ENCODE results near the gene GLO1. TPM values are rescaled to one million over a fixed set of nuclear protein-coding genes. Genes with fewer than 3 reads are reported as not detected.

Gene GLO1
- total and polyA plus RNA-seq, 8 donors = 4.3 to 132 (median 49.7) TPM

GRCh38 chr6:38656896-38657295 lies 46.0 kb downstream of the GLO1 start:
- WGBS, 5 donors = 88 to 100% (median 98%) methylated on average over 1 of the region's 1 CpG
- no peak for DNase-seq

GRCh38 chr6:38654263-38654662 lies 48.7 kb downstream of the GLO1 start:
- no peak for DNase-seq
- intact Hi-C loops (cut with DNase I; ENCODE audit: low total_unique reads) = no loop called here
- TF ChIP-seq POLR2AphosphoS5 (IDR thresholded peaks at IDR 0.05) (no peak), CTCF (IDR thresholded peaks at IDR 0.05) (no peak), EP300 (IDR thresholded peaks at IDR 0.05) (no peak), POLR2A (IDR thresholded peaks at IDR 0.05) (no peak)
- H3K9me3 ChIP-seq = no peaks in the 10 kb centered on the region
- no peaks in the 10 kb centered on the region for H3K4me1 ChIP-seq
- peaks cover 0 to 31% (median 11%) of the 10 kb centered on the region in 4 donors for H3K36me3 ChIP-seq
- 97 to 98% (median 98%) methylated on average over 2 of the region's 2 CpGs for WGBS, 5 donors
- H3K27me3 ChIP-seq = no peaks in the 10 kb centered on the region
- H3K4me3 ChIP-seq = no peak overlapping the region
- no peak overlapping the region for H3K27ac ChIP-seq

More at GRCh38 chr6:38656896-38657295, 46.0 kb downstream of the GLO1 start:
- Histone ChIP-seq H3K27me3 (no peaks in the 10 kb centered on the region), H3K4me1 (no peaks in the 10 kb centered on the region), H3K9me3 (no peaks in the 10 kb centered on the region), H3K36me3 (peaks cover 0 to 43% (median 11%) of the 10 kb centered on the region in 4 donors), H3K27ac (no peak overlapping the region), H3K4me3 (no peak overlapping the region)
- no peak for TF ChIP-seq CTCF (IDR thresholded peaks at IDR 0.05)
- no peak for TF ChIP-seq EP300 (IDR thresholded peaks at IDR 0.05)
- TF ChIP-seq POLR2A (IDR thresholded peaks at IDR 0.05) = no peak
- TF ChIP-seq POLR2AphosphoS5 (IDR thresholded peaks at IDR 0.05) = no peak
- intact Hi-C loops (cut with DNase I; ENCODE audit: low total_unique reads) = no loop called here

GRCh38 chr6:38651121-38651784 lies 51.7 kb downstream of the GLO1 start:
- no peak for DNase-seq
- 84 to 94% (median 89%) methylated on average over 2 of the region's 2 CpGs for WGBS, 5 donors
- Histone ChIP-seq H3K9me3 (no peaks in the 10 kb centered on the region), H3K4me3 (no peak overlapping the region), H3K27ac (no peak overlapping the region), H3K36me3 (peaks cover 0 to 14% (median 0%) of the 10 kb centered on the region in 4 donors), H3K27me3 (no peaks in the 10 kb centered on the region), H3K4me1 (no peaks in the 10 kb centered on the region)
- intact Hi-C loops (cut with DNase I; ENCODE audit: low total_unique reads) = no loop called here
- no peak for TF ChIP-seq EP300 (IDR thresholded peaks at IDR 0.05)
- no peak for TF ChIP-seq POLR2A (IDR thresholded peaks at IDR 0.05)
- TF ChIP-seq CTCF (IDR thresholded peaks at IDR 0.05) = no peak
- TF ChIP-seq POLR2AphosphoS5 (IDR thresholded peaks at IDR 0.05) = no peak

- no peak for TF ChIP-seq CTCF (IDR thresholded peaks at IDR 0.05)
- TF ChIP-seq EP300 (IDR thresholded peaks at IDR 0.05) = no peak
- TF ChIP-seq POLR2A (IDR thresholded peaks at IDR 0.05) = no peak
- Histone ChIP-seq H3K9me3 (no peaks in the 10 kb centered on the region), H3K4me3 (no peak overlapping the region), H3K27me3 (no peaks in the 10 kb centered on the region), H3K27ac (no peak overlapping the region), H3K4me1 (no peaks in the 10 kb centered on the region), H3K36me3 (peaks cover 0 to 4% (median 0%) of the 10 kb centered on the region in 4 donors)
- intact Hi-C loops (cut with DNase I; ENCODE audit: low total_unique reads) = no loop called here
- DNase-seq = no peak
- 80 to 93% (median 91%) methylated on average over 5 of the region's 5 CpGs for WGBS, 5 donors
These were observed 52.7 kb downstream of the GLO1 start for GRCh38 chr6:38650207-38650752.

Measured in stomach (tissue), 9 donors.